DND-41 (cell line): Measurements from ENCODE around the gene NPAS2.

Source experiments
- ATAC-seq: fragments of 200-7000 bp; cut with Tn5 transposase; 3 replicates; pipeline ENCODE4 v1.9.1; 2021; ENCODE audit warnings: low read depth; ENCODE audit not compliant: insufficient read depth
- DNase-seq: peaks from one replicate; pipeline ENCODE4 v3.0.0-alpha.2; 2020
- H2AFZ ChIP-seq: 2 replicates; pipeline ENCODE4 v1.6.0; 2012; ENCODE audit warnings: low read depth, low read length
- H3K27ac ChIP-seq: 2 replicates; pipeline ENCODE4 v1.5.1; 2012; ENCODE audit warnings: low read length, inconsistent platforms
- H3K27me3 ChIP-seq: fragments of 200-600 bp; sonication (generic); 2 replicates; pipeline ENCODE4 v1.6.0; 2012; ENCODE audit warnings: low read length, mild to moderate bottlenecking, inconsistent platforms; ENCODE audit not compliant: insufficient read depth, poor library complexity
- H3K36me3 ChIP-seq: 2 replicates; pipeline ENCODE4 v1.5.1; 2012; ENCODE audit warnings: low read length, inconsistent platforms; ENCODE audit not compliant: insufficient read depth
- H3K4me1 ChIP-seq: 2 replicates; pipeline ENCODE4 v1.5.1; 2012; ENCODE audit warnings: mild to moderate bottlenecking, low read length; ENCODE audit not compliant: insufficient read depth
- H3K4me2 ChIP-seq: 2 replicates; pipeline ENCODE4 v1.6.0; 2012; ENCODE audit warnings: mild to moderate bottlenecking, moderate library complexity, low read length, inconsistent platforms; ENCODE audit not compliant: insufficient read depth
- H3K4me3 ChIP-seq, 2 experiments: fragments of 200-600 bp in 1 of 2; shearing (Covaris generic) in 1 of 2; 2 replicates each; pipeline ENCODE4 v1.5.1; 2012 to 2016; ENCODE audit warnings: inconsistent platforms in 2 of 2, low read length in 2 of 2, mild to moderate bottlenecking in 2 of 2, low read depth in 1 of 2, moderate library complexity in 1 of 2
- H3K79me2 ChIP-seq: 2 replicates; pipeline ENCODE4 v1.6.0; 2012; ENCODE audit warnings: low read length, inconsistent platforms; ENCODE audit not compliant: insufficient read depth
- H3K9ac ChIP-seq: 2 replicates; pipeline ENCODE4 v1.6.0; 2012; ENCODE audit warnings: low read depth, mild to moderate bottlenecking, inconsistent platforms, low read length, moderate library complexity
- H3K9me3 ChIP-seq: 2 replicates; pipeline ENCODE4 v1.5.1; 2012; ENCODE audit warnings: low read length, moderate library complexity, mild to moderate bottlenecking, inconsistent platforms; ENCODE audit not compliant: insufficient read depth, severe bottlenecking
- H4K20me1 ChIP-seq: 2 replicates; pipeline ENCODE4 v1.6.0; 2012; ENCODE audit warnings: low read length; ENCODE audit not compliant: insufficient read depth
- CTCF ChIP-seq: IDR thresholded peaks from 2 replicates; pipeline ENCODE4 v1.5.1; 2012; ENCODE audit warnings: borderline replicate concordance, low read length, moderate library complexity, mild to moderate bottlenecking; ENCODE audit not compliant: poor library complexity, severe bottlenecking; ENCODE audit errors: extremely low read depth
- EZH2 ChIP-seq: IDR thresholded peaks from 3 replicates; pipeline ENCODE4 v1.6.1; 2012; ENCODE audit warnings: borderline replicate concordance, low read depth, mild to moderate bottlenecking, moderate library complexity, low read length, inconsistent platforms; ENCODE audit not compliant: severe bottlenecking

The NPAS2 gene

GRCh38 chr2:100859902-100860301, 40.0 kb downstream of the NPAS2 start:
- Histone ChIP-seq H3K4me3 (no peak overlapping the region), H3K9ac (no peak overlapping the region), H3K9me3 (no peaks in the 10 kb centered on the region), H3K36me3 (no peaks in the 10 kb centered on the region), H3K27ac (no peak overlapping the region), H4K20me1 (no peaks in the 10 kb centered on the region), H2AFZ (no peak overlapping the region), H3K27me3 (no peaks in the 10 kb centered on the region), H3K79me2 (no peaks in the 10 kb centered on the region), H3K4me1 (no peaks in the 10 kb centered on the region), H3K4me2 (no peak overlapping the region)
- DNase-seq = no peak
- ATAC-seq = no peak
- TF ChIP-seq CTCF = no peak
- no peak for TF ChIP-seq EZH2

- Histone ChIP-seq H3K4me3 (no peak overlapping the region), H3K9ac (no peak overlapping the region), H3K4me1 (no peaks in the 10 kb centered on the region), H3K36me3 (no peaks in the 10 kb centered on the region), H4K20me1 (no peaks in the 10 kb centered on the region), H3K79me2 (no peaks in the 10 kb centered on the region), H3K9me3 (no peaks in the 10 kb centered on the region), H3K27ac (no peak overlapping the region), H3K4me2 (no peak overlapping the region), H3K27me3 (no peaks in the 10 kb centered on the region), H2AFZ (no peak overlapping the region)
- ATAC-seq (no peak), DNase-seq (no peak)
- TF ChIP-seq EZH2 (no peak), CTCF (no peak)
These were observed 41.4 kb downstream of the NPAS2 start for GRCh38 chr2:100861340-100861739.

- TF ChIP-seq EZH2 (no peak), CTCF (no peak)
- H3K79me2 ChIP-seq = no peaks in the 10 kb centered on the region
- no peaks in the 10 kb centered on the region for H4K20me1 ChIP-seq
- no peak overlapping the region for H3K4me2 ChIP-seq
- DNase-seq (no peak), ATAC-seq (no peak)
- H3K9me3 ChIP-seq = no peaks in the 10 kb centered on the region
- H3K4me1 ChIP-seq = no peaks in the 10 kb centered on the region
- no peak overlapping the region for H3K4me3 ChIP-seq
- H3K27ac ChIP-seq = no peak overlapping the region
- H3K27me3 ChIP-seq = no peaks in the 10 kb centered on the region
- H2AFZ ChIP-seq = no peak overlapping the region
- H3K36me3 ChIP-seq = no peaks in the 10 kb centered on the region
- H3K9ac ChIP-seq = no peak overlapping the region
These were observed 42.1 kb downstream of the NPAS2 start for GRCh38 chr2:100862081-100862480.

- Histone ChIP-seq H3K4me3 (no peak overlapping the region), H3K27me3 (no peaks in the 10 kb centered on the region), H3K27ac (no peak overlapping the region)
These were observed 46.0 kb downstream of the NPAS2 start for GRCh38 chr2:100865816-100866460.

More at GRCh38 chr2:100865816-100866460, 46.0 kb downstream of the NPAS2 start:
- H2AFZ ChIP-seq = no peak overlapping the region
- H3K36me3 ChIP-seq = no peaks in the 10 kb centered on the region
- H3K9me3 ChIP-seq = peaks cover 8% of the 10 kb centered on the region
- H3K79me2 ChIP-seq = no peaks in the 10 kb centered on the region
- H4K20me1 ChIP-seq = no peaks in the 10 kb centered on the region
- H3K9ac ChIP-seq = no peak overlapping the region
- no peak overlapping the region for H3K4me2 ChIP-seq
- no peak for ATAC-seq
- TF ChIP-seq CTCF (no peak), EZH2 (no peak)
- no peak for DNase-seq
- no peaks in the 10 kb centered on the region for H3K4me1 ChIP-seq
